H1 (cell line): Measurements from ENCODE around the gene PFKFB3. TPM values are rescaled to one million over a fixed set of nuclear protein-coding genes. Genes with fewer than 3 reads are reported as not detected.

ENCODE experiments used
- CREB1 ChIP-seq: IDR thresholded peaks from 2 replicates; pipeline ENCODE4 v1.6.1; 2012; ENCODE audit warnings: inconsistent platforms
- CTCF ChIP-seq, 3 experiments: IDR thresholded peaks; 1 replicate in 2 of 3; 2 replicates in 1 of 3; pipeline versions ENCODE4 v1.5.1 to v1.6.1; 2011; ENCODE audit warnings: low read length in 3 of 3, mild to moderate bottlenecking in 3 of 3, inconsistent platforms in 2 of 3, low read depth in 1 of 3, moderate library complexity in 1 of 3; ENCODE audit not compliant: insufficient read depth in 1 of 3; ENCODE audit errors: control extremely low read depth in 1 of 3
- JUND ChIP-seq: IDR thresholded peaks from 2 replicates; pipeline ENCODE4 v1.6.1; 2011; ENCODE audit warnings: mild to moderate bottlenecking, improper control_type of control experiment, low read length
- PHF8 ChIP-seq: fragments of 200-600 bp; sonication (generic); conservative IDR thresholded peaks from 2 replicates; pipeline ENCODE4 v1.7.1; 2012; ENCODE audit warnings: low read depth, mild to moderate bottlenecking, inconsistent platforms, low read length, moderate library complexity
- SP1 ChIP-seq: IDR thresholded peaks from 2 replicates; pipeline ENCODE4 v1.6.1; 2011; ENCODE audit warnings: low read depth, low read length
- SP4 ChIP-seq: IDR thresholded peaks from 2 replicates; pipeline ENCODE4 v1.6.1; 2012; ENCODE audit warnings: low read length, inconsistent platforms
- polyA plus RNA-seq, 7 experiments: library from polyadenylated mRNA; depleted of rRNA in 3 of 7; stranded (reverse) in 5 of 7; unstranded in 2 of 7; fragments of >200 nt in 5 of 7; fragments of 200-250 nt in 2 of 7; gene quantifications; 1 replicate in 5 of 7; 2 replicates in 1 of 7; 4 replicates in 1 of 7; pipeline versions ENCODE4 v1.2.1 to v1.2.3, GENCODE V29; 2011 to 2013; ENCODE audit warnings: missing spikeins in 2 of 7, mixed read lengths in 2 of 7
- total RNA-seq: library from RNA; stranded (reverse); fragmentation: NEBNext Ultra II Directional; extraction: Animal tissue kit (Norgen Biotek cat#: 25700); gene quantifications from 2 replicates; pipeline ENCODE4 v1.2.1, GENCODE V29; 2021

Gene PFKFB3
- total and polyA plus RNA-seq, 2 of the 8 experiments (the other 6 are each of a cell fraction or from before 2014, with no cell fraction given), result 15.6 to 32.0 TPM

DNA sequence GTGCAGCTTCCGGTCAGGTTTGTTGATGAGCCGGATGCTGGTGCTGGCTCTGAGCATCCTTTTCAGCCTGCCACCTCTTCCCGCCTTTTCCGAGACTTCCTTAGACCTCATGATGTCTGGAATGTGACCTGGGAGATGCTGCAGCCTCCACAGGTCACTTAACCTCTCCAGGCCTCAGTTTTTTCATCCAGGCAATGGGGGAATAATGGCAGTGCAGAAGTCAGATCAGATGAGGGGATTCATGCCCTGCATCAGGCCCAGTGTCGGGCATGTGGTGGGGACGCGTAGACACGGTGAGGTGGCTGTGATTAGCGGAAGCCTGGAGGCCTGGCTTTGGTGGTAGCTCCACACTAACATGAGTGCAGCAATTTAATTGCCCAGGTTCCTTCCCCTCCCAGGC is 24.6 kb downstream of the PFKFB3 start (continued):
- TF ChIP-seq SP4 (no peak), CTCF (IDR thresholded peaks at IDR 0.05; ENCODE audit: control extremely low read depth in 1 of 3, insufficient read depth in 1 of 3, low read depth in 1 of 3, low read length in 3 of 3) (no peak), SP1 (no peak), JUND (no peak), CREB1 (no peak), PHF8 (no peak)
